HG03439 (cell line): ENCODE measurements around the gene LEP.

Experiments used
- ATAC-seq: cut with Tn5 transposase; IDR thresholded peaks from one replicate; pipeline ENCODE4 v1.9.1; 2021; ENCODE audit warnings: mild to moderate bottlenecking, moderate library complexity; ENCODE audit not compliant: unreplicated experiment

LEP gene

DNA sequence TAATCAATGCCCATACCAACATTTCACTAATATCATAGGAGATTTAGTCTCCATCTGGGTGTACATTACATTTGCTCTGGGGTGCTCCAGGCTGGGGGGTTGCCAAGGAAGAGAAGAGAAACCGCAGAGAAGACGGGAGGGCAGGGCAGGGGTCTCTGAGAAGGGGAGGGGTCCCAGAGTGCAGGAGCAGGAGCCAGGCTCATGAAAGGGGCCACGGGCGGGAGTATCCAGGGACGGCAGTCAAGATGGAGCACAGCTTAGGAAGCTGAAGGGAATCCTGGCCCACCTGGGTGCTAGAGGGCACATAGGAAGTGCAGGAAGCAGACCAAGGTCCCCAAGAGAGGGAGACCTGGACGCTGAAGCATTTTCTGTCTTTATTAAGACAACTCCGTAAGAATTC, 2.2 kb downstream of the LEP start:
- no peak for ATAC-seq

- no peak for ATAC-seq
These were observed 3.8 kb downstream of the LEP start for GRCh38 chr7:128244861-128245260.

DNA sequence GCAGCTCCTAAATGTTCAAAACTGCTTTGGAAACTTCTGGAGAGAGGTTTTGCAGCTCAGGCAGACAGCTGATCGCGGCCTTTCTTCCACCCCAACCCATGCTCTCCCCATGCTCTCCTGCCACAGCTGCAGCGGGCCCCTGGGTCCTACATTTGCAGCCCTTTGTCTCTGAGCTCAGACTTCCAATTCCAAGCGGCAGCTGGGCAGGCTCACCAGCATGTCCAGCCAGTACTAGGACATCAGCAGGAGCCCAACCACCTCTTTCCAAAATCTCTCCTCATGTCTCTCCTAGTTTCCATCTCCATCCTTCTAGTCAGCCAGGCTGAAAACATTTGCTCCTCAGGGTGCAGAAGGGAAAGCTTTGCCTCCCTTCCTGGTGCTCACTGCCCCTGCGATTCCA, 6.0 kb downstream of the LEP start:
- ATAC-seq: no peak

DNA sequence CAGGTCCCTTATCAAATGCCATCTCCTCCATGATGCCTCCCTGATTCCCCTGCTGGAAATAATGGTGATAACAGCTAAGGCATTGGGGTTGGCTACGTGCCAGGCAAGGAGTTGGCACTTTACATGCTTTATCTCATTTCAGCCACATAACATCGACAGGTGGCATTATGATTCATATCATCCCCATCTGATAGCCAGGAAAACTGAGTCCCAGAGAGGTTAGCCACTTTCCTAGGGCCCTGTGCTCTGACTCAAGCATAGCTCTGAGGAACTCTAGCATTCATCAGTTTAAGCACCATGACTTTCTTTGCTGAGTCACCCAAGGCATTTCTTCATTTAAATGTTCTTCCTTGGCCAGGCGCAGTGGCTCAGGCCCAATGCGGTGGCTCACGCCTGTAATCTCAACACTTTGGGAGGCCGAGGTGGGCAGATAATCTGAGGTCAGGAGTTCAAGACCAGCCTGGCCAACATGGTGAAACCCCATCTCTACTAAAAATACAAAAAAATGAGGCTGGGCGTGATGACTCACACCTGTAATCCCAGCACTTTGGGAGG, 6.6 kb downstream of the LEP start:
- ATAC-seq: no peak

DNA sequence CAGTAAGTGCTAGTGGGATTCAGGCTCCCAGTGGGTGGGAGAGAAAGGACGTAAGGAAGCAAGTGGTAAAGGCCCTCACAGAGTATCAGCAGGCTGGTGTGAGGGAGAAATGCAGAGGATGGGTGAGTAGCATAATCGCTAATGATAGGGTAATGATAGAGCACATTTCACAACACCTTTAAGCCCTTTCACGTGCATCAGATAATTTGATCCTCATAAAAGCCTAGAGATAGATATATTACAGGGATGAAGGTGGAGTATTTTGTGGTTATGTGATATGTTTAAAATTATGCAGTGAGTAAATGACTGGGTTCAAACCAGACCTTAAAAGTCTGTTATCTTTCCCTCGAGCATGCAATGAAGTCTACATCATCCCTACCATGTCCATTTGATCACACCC, 10.3 kb downstream of the LEP start:
- no peak for ATAC-seq

- no peak for ATAC-seq
These were observed 12.6 kb downstream of the LEP start for GRCh38 chr7:128253701-128254100.

- no peak for ATAC-seq
These were observed 13.4 kb downstream of the LEP start for GRCh38 chr7:128254470-128254869.

DNA sequence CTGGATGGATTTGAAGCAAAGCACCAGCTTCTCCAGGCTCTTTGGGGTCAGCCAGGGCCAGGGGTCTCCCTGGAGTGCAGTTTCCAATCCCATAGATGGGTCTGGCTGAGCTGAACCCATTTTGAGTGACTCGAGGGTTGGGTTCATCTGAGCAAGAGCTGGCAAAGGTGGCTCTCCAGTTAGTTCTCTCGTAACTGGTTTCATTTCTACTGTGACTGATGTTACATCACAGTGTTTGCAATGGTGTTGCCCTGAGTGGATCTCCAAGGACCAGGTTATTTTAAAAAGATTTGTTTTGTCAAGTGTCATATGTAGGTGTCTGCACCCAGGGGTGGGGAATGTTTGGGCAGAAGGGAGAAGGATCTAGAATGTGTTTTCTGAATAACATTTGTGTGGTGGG, 14.2 kb downstream of the LEP start:
- ATAC-seq: no peak

- no peak for ATAC-seq
These were observed 16.4 kb downstream of the LEP start for GRCh38 chr7:128257458-128257857.

- no peak for ATAC-seq
These were observed 18.3 kb downstream of the LEP start for GRCh38 chr7:128259131-128260061.

DNA sequence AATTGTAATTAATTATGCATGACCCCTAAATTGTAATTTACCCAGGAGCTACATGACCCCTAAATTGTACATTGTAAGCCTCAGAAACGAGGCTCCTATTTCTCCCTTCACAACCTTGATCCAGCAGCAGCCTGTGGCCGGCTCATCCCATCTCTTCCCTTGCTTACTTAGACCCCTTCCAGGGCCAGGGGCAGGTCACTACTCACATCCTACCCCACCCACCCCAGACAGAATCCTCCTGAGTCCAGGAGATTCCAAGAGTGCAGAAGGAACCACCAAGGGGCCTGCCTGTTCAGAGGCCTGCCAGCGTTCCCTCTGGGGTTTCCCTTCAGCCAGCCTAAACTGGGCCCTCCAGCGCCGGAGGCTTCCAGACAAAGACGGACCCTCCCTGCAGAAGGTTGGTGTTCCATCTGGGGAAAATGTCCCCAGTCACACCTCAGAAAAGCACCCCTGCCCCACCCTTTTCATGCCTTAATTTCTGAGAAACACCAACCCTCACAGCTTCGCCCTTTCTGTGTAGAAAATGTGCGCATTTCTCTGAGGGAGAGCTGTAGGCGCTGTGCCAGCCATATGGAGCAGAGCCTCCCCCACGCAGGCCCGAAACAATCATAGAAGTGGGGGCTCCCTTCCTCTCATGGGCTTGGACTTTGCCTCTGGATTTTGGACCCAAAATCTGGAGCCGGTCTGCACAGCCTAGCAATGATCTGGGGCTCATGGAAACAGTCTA, 19.2 kb downstream of the LEP start:
- ATAC-seq: no peak

- ATAC-seq: no peak
These were observed 21.4 kb downstream of the LEP start for GRCh38 chr7:128262273-128263028.

DNA sequence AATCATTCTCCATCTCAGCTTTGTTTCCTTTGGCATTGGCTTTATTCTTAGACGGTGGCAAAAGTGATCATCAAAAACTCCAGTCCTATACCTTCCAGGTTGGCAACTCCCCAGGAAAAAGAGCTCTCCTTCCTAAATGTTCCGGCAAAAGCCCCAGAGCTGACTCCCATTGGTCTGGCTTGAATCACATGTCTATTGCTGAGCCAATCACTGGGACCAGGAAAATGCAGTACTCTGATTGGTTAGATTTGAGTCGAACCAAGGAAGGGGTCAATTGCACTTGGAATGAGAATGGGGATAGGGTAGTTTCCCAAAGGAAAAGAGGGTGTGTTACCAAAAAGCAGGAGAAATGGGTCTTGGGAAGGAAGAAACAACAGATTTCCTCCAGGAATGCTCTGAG, 22.3 kb downstream of the LEP start:
- ATAC-seq: no peak

DNA sequence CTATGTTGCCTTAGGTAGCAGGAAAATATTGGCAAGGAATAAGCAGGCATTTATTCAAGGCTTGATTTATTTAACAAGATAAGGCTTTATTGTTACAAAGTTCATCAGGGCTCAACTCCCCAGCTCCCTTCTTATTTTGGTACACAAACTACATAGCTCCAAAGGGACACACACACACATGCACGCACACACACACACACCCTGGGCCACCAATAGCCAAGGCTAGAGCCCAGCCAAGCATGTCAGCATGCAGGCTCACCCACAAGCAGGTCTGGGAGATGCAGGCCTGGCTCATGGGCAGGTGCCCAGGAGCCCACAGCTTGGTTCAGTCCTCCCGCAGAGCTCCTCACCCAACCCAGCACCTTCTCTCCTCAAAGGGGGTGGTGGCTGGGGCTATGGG, 23.4 kb downstream of the LEP start:
- ATAC-seq: no peak

DNA sequence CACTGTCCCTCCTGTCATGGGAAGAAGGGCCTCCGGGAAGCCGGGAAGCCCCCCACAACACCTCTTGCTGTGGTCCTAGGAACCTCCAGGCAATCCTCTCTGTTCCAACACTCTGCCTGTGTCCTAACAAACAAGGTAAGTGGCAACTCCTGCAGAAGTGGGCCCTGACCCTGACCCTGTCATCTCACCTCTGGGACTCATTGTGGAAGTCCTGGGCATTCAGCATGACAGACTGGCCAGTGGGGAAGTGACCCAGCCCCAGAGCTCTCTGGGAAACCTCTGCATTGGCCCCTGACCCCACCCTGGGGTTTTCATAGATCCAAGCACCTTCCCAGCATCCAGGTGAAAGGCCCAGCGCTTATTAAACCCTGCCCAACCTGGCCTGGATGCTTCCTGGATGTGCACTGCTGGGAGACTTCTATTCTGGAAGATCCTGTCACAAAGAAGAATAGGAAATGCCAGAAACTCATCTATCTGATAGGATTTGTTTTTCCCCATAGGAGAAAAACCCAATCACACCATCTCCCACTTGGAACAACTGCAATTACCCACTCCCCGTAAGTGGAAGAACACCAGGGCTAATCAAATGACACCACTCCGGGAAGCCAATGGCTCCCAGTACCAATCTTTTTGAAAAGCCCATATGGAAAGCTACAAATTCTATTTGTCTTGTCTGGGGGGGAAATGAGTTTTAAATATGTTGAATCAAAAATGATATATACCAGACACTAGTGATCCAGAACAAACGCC, 24.3 kb downstream of the LEP start:
- ATAC-seq: no peak

- ATAC-seq: no peak
These were observed 24.8 kb downstream of the LEP start for GRCh38 chr7:128265906-128266300.

GRCh38 chr7:128266529-128266882, 25.4 kb downstream of the LEP start:
- ATAC-seq: no peak

DNA sequence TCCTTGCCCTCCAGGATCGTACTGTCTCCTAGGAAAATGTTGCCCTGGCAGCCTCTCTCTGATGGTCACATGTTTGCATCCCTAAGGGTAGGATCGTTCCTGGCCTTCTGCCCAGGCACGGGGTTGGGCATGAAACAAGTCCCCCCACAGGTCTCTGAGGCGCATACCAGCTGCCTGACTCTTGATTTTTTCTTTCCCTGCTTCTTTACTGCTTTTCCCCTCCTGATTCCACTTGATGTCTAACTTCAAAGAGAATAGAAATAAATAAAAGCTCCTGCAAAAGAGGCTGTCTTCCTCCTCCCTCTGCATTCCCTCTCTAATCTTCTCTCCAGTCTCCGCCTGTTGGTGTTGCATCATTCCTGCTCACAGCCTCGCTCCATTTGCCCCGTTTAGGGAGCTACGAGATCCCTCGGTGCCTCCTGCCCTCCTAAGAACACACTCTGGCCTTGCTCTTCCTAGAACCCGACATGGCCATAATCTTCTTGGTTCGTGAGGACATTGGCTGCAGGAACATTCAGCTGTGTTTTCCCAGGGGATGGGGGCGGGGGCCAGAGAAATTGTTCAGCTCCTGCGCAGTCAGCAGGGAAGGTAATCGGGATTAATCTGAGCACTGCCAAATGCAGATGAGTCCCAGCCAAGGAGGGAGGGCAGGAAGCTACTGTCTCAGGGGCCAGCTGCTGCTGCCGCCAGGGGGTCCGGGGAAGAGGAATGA, 26.0 kb downstream of the LEP start:
- no peak for ATAC-seq

- no peak for ATAC-seq
These were observed 26.5 kb downstream of the LEP start for GRCh38 chr7:128267595-128267924.

GRCh38 chr7:128268233-128268632, 27.2 kb downstream of the LEP start:
- ATAC-seq: no peak
